Osteoblast (primary cell): ENCODE measurements around the gene SYT2. TPM values are rescaled to one million over a fixed set of nuclear protein-coding genes. Genes with fewer than 3 reads are reported as not detected.

ENCODE experiments used
- DNase-seq: peaks from one replicate; pipeline ENCODE4 v3.0.0; 2011; ENCODE audit warnings: low spot score, mixed read lengths; ENCODE audit not compliant: insufficient read length; ENCODE audit errors: missing footprints
- H2AFZ ChIP-seq: 2 replicates; pipeline ENCODE4 v1.6.0; 2011; ENCODE audit warnings: mild to moderate bottlenecking, low read length
- H3K27ac ChIP-seq: 2 replicates; pipeline ENCODE4 v1.5.1; 2011; ENCODE audit warnings: mild to moderate bottlenecking, low read depth, low read length, moderate library complexity
- H3K27me3 ChIP-seq: 2 replicates; pipeline ENCODE4 v1.6.0; 2012; ENCODE audit warnings: mild to moderate bottlenecking, control low read depth, inconsistent platforms, low read length, moderate library complexity; ENCODE audit not compliant: insufficient read depth
- H3K36me3 ChIP-seq: 2 replicates; pipeline ENCODE4 v1.5.1; 2011; ENCODE audit warnings: mild to moderate bottlenecking, low read length, control low read depth, moderate library complexity; ENCODE audit not compliant: insufficient read depth
- H3K4me1 ChIP-seq: 2 replicates; pipeline ENCODE4 v1.5.1; 2011; ENCODE audit warnings: mild to moderate bottlenecking, low read length, control low read depth, moderate library complexity; ENCODE audit not compliant: insufficient read depth
- H3K4me2 ChIP-seq: 2 replicates; pipeline ENCODE4 v1.6.0; 2011; ENCODE audit warnings: mild to moderate bottlenecking, low read length; ENCODE audit not compliant: insufficient read depth
- H3K4me3 ChIP-seq: fragments of 200-600 bp; sonication (generic); 3 replicates; pipeline ENCODE4 v1.5.1; 2012; ENCODE audit warnings: mild to moderate bottlenecking, low read length, inconsistent platforms; ENCODE audit not compliant: insufficient read depth
- H3K79me2 ChIP-seq: 2 replicates; pipeline ENCODE4 v1.6.0; 2012; ENCODE audit warnings: mild to moderate bottlenecking, low read length, control low read depth, inconsistent platforms; ENCODE audit not compliant: insufficient read depth
- H3K9me3 ChIP-seq: 2 replicates; pipeline ENCODE4 v1.5.1; 2011; ENCODE audit warnings: low read depth, low read length, control low read depth
- H4K20me1 ChIP-seq: 2 replicates; pipeline ENCODE4 v1.6.0; 2012; ENCODE audit warnings: mild to moderate bottlenecking, low read length, control low read depth; ENCODE audit not compliant: insufficient read depth
- total RNA-seq: library from RNA; depleted of rRNA; stranded (reverse); fragments of >200 nt; gene quantifications from 2 replicates; pipeline ENCODE4 v1.2.3, GENCODE V29; 2012
- TF ChIP-seq, protein P1 (sequence below): IDR thresholded peaks from 2 replicates; pipeline ENCODE4 v1.5.1; 2011; ENCODE audit warnings: mild to moderate bottlenecking, low read depth, low read length, moderate library complexity; ENCODE audit errors: extremely low read depth

The SYT2 gene
- total RNA-seq, 1 donor, result not detected

GRCh38 chr1:202689082-202689481, 21.2 kb downstream of the SYT2 start:
- Histone ChIP-seq H3K4me2 (no peak overlapping the region), H2AFZ (no peak overlapping the region), H3K36me3 (no peaks in the 10 kb centered on the region), H3K4me3 (no peak overlapping the region), H3K27me3 (peaks cover 25% of the 10 kb centered on the region), H3K9me3 (no peaks in the 10 kb centered on the region), H4K20me1 (no peaks in the 10 kb centered on the region), H3K4me1 (peaks cover 6% of the 10 kb centered on the region), H3K79me2 (no peaks in the 10 kb centered on the region), H3K27ac (no peak overlapping the region)
- TF ChIP-seq, protein P1, sequence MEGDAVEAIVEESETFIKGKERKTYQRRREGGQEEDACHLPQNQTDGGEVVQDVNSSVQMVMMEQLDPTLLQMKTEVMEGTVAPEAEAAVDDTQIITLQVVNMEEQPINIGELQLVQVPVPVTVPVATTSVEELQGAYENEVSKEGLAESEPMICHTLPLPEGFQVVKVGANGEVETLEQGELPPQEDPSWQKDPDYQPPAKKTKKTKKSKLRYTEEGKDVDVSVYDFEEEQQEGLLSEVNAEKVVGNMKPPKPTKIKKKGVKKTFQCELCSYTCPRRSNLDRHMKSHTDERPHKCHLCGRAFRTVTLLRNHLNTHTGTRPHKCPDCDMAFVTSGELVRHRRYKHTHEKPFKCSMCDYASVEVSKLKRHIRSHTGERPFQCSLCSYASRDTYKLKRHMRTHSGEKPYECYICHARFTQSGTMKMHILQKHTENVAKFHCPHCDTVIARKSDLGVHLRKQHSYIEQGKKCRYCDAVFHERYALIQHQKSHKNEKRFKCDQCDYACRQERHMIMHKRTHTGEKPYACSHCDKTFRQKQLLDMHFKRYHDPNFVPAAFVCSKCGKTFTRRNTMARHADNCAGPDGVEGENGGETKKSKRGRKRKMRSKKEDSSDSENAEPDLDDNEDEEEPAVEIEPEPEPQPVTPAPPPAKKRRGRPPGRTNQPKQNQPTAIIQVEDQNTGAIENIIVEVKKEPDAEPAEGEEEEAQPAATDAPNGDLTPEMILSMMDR, result no peak
- no peak for DNase-seq

- DNase-seq, result no peak
- TF ChIP-seq, protein P1, result no peak
- Histone ChIP-seq H3K4me1 (peaks cover 6% of the 10 kb centered on the region), H3K79me2 (no peaks in the 10 kb centered on the region), H3K9me3 (no peaks in the 10 kb centered on the region), H3K27ac (no peak overlapping the region), H3K4me3 (no peak overlapping the region), H3K36me3 (no peaks in the 10 kb centered on the region), H3K4me2 (no peak overlapping the region), H3K27me3 (peaks cover 28% of the 10 kb centered on the region), H4K20me1 (no peaks in the 10 kb centered on the region), H2AFZ (no peak overlapping the region)
Observed at GRCh38 chr1:202688401-202688800, 21.9 kb downstream of the SYT2 start.

GRCh38 chr1:202687798-202688197, 22.5 kb downstream of the SYT2 start:
- Histone ChIP-seq H3K79me2 (no peaks in the 10 kb centered on the region), H3K27me3 (peaks cover 28% of the 10 kb centered on the region)

GRCh38 chr1:202687370-202687769, 22.9 kb downstream of the SYT2 start:
- Histone ChIP-seq H3K9me3 (no peaks in the 10 kb centered on the region), H3K27ac (no peak overlapping the region), H3K4me1 (peaks cover 6% of the 10 kb centered on the region), H4K20me1 (no peaks in the 10 kb centered on the region), H3K36me3 (no peaks in the 10 kb centered on the region), H2AFZ (no peak overlapping the region), H3K27me3 (peaks cover 30% of the 10 kb centered on the region), H3K4me3 (no peak overlapping the region), H3K79me2 (no peaks in the 10 kb centered on the region), H3K4me2 (no peak overlapping the region)
- TF ChIP-seq, protein P1, result no peak
- no peak for DNase-seq

More at GRCh38 chr1:202687798-202688197, 22.5 kb downstream of the SYT2 start:
- TF ChIP-seq, protein P1, result no peak
- H2AFZ ChIP-seq, result no peak overlapping the region
- H3K4me1 ChIP-seq, result peaks cover 6% of the 10 kb centered on the region
- no peaks in the 10 kb centered on the region for H4K20me1 ChIP-seq
- no peaks in the 10 kb centered on the region for H3K36me3 ChIP-seq
- no peak overlapping the region for H3K27ac ChIP-seq
- H3K9me3 ChIP-seq, result no peaks in the 10 kb centered on the region
- H3K4me3 ChIP-seq, result no peak overlapping the region
- no peak for DNase-seq
- no peak overlapping the region for H3K4me2 ChIP-seq
